HepG2 (cell line): ENCODE results near the gene TJAP1. TPM values are rescaled to one million over a fixed set of nuclear protein-coding genes. Genes with fewer than 3 reads are reported as not detected.

Source experiments
- CENPT ChIP-seq: sonication (generic); formaldehyde crosslinking; IDR thresholded peaks from 2 replicates; pipeline ENCODE4 v1.8.0; 2022; ENCODE audit warnings: low read depth, mild to moderate bottlenecking, moderate library complexity, missing genetic modification reagents
- CREM ChIP-seq, 2 experiments: sonication (generic) in 1 of 2; formaldehyde crosslinking in 1 of 2; IDR thresholded peaks; 2 replicates each; pipeline versions ENCODE4 v1.4.0 to v1.6.1; 2016 to 2020; ENCODE audit warnings: antibody characterized with exemption in 1 of 2, mild to moderate bottlenecking in 1 of 2, missing genetic modification reagents in 1 of 2
- ZNF562 ChIP-seq: sonication (generic); formaldehyde crosslinking; IDR thresholded peaks from 2 replicates; pipeline ENCODE4 v1.8.0; 2022; ENCODE audit warnings: missing genetic modification reagents, borderline replicate concordance
- ZNF616 ChIP-seq: sonication (generic); formaldehyde crosslinking; IDR thresholded peaks from 2 replicates; pipeline ENCODE4 v1.5.0; 2020; ENCODE audit warnings: low read depth, mild to moderate bottlenecking, missing genetic modification reagents
- ZNF674 ChIP-seq: sonication (generic); formaldehyde crosslinking; IDR thresholded peaks from 2 replicates; pipeline ENCODE4 v1.5.0; 2020; ENCODE audit warnings: low read depth, mild to moderate bottlenecking, missing genetic modification reagents
- polyA plus RNA-seq, 8 experiments: library from polyadenylated mRNA; depleted of rRNA in 3 of 8; stranded (reverse) in 7 of 8; unstranded in 1 of 8; fragments of >200 nt; fragmentation: Illumina TruSeq in 4 of 8; extraction: Trizol in 4 of 8; gene quantifications; 2 replicates each; pipeline versions ENCODE4 v1.2.1 to v1.2.3, GENCODE V29; 2011 to 2016; ENCODE audit warnings: low read depth in 4 of 8, missing spikeins in 1 of 8, mixed read lengths in 1 of 8; ENCODE audit not compliant: insufficient read depth in 1 of 8
- total RNA-seq, 5 experiments: library from RNA; depleted of rRNA; stranded (reverse); fragments of >200 nt; fragmentation: Illumina TruSeq; extraction: Trizol; gene quantifications; 2 replicates each; pipeline ENCODE4 v1.2.3, GENCODE V29; 2016; ENCODE audit warnings: low read depth in 1 of 5
- TF ChIP-seq, protein P1 (sequence below): sonication (generic); formaldehyde crosslinking; IDR thresholded peaks from 2 replicates; pipeline ENCODE4 v1.4.0; 2020; ENCODE audit warnings: mild to moderate bottlenecking, missing genetic modification reagents
- TF ChIP-seq, protein P2 (sequence below): sonication (generic); formaldehyde crosslinking; IDR thresholded peaks from 2 replicates; pipeline ENCODE4 v1.8.0; 2022; ENCODE audit warnings: missing genetic modification reagents, mild to moderate bottlenecking, moderate library complexity, borderline replicate concordance
- TF ChIP-seq, protein P3 (sequence below): IDR thresholded peaks from 2 replicates; pipeline ENCODE4 v1.4.0; 2020; ENCODE audit warnings: mild to moderate bottlenecking, missing genetic modification reagents
- TF ChIP-seq, protein P4 (sequence below): sonication (generic); formaldehyde crosslinking; IDR thresholded peaks from 2 replicates; pipeline ENCODE4 v1.4.0; 2020; ENCODE audit warnings: mild to moderate bottlenecking, low read depth, missing genetic modification reagents

TJAP1 gene
- total and polyA plus RNA-seq, 2 of the 13 experiments (the other 11 are each of a cell fraction or from before 2014, with no cell fraction given), result 15.7 to 41.6 TPM

DNA sequence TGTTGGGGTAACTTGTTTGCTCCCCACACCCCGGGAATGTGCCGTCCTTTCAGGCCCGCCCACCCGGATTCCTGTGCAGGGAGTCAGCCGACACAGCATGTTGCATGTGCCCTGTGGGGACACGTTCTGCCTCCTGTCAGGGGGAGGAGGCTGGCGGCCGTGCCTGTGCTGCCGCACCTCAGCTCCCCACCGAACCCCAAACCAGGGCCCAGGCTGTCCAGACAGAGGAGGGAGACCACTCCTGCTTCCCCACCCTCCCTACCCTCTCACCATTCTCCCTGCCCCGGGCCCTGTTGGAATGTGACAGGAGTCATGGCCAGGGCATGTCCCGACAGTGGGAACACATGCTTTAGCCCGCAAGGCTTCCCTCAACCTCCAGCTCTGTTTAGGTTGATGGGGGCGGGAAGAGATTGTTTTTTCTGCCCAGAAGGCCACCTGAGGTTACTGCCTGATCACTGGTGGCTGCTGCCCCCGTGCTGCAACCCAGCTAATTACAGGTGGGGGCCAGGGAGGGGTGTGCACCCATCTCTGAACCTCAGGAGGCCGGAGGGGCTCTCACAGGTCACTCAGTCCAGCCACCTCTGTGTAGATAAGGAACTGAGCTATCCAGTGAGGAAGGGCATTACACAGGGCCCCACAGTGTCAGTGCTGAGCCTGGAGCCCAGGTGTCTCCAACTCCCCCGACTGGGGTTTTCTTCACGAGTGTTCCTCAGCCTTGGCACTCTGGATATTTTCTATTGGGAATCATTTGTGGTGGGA lies 19.2 kb downstream of the TJAP1 start (continued):
- TF ChIP-seq, protein P1, sequence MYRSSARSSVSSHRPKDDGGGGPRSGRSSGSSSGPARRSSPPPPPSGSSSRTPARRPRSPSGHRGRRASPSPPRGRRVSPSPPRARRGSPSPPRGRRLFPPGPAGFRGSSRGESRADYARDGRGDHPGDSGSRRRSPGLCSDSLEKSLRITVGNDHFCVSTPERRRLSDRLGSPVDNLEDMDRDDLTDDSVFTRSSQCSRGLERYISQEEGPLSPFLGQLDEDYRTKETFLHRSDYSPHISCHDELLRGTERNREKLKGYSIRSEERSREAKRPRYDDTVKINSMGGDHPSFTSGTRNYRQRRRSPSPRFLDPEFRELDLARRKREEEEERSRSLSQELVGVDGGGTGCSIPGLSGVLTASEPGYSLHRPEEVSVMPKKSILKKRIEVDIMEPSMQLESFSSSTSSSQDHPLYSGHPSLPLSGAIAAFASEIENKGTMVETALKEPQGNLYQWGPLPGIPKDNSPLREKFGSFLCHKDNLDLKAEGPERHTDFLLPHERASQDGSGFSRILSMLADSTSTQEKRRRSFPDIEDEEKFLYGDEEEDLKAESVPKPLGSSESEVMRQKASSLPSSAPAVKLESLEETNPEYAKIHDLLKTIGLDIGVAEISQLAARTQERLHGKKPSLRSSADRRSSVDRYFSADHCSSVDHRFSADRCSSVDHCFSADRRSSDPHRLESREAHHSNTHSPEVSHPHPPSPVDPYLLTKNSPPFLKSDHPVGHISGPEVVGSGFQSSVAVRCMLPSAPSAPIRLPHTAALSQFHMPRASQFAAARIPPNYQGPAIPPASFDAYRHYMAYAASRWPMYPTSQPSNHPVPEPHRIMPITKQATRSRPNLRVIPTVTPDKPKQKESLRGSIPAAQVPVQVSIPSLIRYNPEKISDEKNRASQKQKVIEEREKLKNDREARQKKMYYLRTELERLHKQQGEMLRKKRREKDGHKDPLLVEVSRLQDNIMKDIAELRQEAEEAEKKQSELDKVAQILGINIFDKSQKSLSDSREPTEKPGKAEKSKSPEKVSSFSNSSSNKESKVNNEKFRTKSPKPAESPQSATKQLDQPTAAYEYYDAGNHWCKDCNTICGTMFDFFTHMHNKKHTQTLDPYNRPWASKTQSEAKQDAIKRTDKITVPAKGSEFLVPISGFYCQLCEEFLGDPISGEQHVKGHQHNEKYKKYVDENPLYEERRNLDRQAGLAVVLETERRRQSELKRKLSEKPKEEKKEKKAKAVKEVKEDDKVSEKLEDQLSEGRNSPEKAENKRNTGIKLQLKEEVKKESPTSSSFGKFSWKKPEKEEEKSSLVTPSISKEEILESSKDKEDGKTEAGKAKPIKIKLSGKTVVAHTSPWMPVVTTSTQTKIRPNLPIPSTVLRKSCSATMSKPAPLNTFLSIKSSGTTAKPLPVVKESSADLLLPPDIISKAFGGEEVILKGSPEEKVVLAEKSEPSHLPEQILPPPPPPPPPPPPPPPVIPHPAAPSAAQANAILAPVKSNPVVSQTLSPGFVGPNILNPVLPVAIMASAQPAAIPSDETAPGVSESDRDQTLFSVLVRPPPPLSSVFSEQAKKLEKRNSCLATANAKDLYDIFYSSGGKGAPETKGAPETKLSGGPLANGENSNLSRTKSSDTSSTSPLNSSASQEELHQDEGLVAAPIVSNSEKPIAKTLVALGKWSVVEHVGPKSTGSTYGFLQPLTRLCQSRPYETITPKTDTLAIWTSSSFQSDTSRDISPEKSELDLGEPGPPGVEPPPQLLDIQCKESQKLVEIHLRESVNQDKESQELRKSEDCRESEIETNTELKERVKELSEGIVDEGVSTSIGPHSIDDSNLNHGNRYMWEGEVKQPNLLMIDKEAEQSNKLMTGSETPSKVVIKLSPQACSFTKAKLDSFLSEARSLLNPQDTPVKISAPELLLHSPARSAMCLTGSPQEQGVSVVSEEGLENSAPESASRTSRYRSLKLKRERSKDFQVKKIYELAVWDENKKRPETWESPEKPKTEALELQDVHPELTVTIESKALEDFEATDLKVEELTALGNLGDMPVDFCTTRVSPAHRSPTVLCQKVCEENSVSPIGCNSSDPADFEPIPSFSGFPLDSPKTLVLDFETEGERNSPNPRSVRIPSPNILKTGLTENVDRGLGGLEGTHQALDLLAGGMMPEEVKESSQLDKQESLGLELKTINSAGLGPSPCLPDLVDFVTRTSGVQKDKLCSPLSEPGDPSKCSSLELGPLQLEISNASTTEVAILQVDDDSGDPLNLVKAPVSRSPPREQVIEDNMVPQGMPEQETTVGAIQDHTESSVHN (CRISPR knock-in tag), result no peak
- TF ChIP-seq, protein P2, sequence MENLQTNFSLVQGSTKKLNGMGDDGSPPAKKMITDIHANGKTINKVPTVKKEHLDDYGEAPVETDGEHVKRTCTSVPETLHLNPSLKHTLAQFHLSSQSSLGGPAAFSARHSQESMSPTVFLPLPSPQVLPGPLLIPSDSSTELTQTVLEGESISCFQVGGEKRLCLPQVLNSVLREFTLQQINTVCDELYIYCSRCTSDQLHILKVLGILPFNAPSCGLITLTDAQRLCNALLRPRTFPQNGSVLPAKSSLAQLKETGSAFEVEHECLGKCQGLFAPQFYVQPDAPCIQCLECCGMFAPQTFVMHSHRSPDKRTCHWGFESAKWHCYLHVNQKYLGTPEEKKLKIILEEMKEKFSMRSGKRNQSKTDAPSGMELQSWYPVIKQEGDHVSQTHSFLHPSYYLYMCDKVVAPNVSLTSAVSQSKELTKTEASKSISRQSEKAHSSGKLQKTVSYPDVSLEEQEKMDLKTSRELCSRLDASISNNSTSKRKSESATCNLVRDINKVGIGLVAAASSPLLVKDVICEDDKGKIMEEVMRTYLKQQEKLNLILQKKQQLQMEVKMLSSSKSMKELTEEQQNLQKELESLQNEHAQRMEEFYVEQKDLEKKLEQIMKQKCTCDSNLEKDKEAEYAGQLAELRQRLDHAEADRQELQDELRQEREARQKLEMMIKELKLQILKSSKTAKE (CRISPR knock-in tag), result 0 out of 2 replicates have a peak, but pooled peaks have one; percentile 15
- TF ChIP-seq, protein P3, sequence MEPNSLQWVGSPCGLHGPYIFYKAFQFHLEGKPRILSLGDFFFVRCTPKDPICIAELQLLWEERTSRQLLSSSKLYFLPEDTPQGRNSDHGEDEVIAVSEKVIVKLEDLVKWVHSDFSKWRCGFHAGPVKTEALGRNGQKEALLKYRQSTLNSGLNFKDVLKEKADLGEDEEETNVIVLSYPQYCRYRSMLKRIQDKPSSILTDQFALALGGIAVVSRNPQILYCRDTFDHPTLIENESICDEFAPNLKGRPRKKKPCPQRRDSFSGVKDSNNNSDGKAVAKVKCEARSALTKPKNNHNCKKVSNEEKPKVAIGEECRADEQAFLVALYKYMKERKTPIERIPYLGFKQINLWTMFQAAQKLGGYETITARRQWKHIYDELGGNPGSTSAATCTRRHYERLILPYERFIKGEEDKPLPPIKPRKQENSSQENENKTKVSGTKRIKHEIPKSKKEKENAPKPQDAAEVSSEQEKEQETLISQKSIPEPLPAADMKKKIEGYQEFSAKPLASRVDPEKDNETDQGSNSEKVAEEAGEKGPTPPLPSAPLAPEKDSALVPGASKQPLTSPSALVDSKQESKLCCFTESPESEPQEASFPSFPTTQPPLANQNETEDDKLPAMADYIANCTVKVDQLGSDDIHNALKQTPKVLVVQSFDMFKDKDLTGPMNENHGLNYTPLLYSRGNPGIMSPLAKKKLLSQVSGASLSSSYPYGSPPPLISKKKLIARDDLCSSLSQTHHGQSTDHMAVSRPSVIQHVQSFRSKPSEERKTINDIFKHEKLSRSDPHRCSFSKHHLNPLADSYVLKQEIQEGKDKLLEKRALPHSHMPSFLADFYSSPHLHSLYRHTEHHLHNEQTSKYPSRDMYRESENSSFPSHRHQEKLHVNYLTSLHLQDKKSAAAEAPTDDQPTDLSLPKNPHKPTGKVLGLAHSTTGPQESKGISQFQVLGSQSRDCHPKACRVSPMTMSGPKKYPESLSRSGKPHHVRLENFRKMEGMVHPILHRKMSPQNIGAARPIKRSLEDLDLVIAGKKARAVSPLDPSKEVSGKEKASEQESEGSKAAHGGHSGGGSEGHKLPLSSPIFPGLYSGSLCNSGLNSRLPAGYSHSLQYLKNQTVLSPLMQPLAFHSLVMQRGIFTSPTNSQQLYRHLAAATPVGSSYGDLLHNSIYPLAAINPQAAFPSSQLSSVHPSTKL (CRISPR knock-in tag), result no peak; the same call in 1 of the 2 replicates
- TF ChIP-seq, protein P4, sequence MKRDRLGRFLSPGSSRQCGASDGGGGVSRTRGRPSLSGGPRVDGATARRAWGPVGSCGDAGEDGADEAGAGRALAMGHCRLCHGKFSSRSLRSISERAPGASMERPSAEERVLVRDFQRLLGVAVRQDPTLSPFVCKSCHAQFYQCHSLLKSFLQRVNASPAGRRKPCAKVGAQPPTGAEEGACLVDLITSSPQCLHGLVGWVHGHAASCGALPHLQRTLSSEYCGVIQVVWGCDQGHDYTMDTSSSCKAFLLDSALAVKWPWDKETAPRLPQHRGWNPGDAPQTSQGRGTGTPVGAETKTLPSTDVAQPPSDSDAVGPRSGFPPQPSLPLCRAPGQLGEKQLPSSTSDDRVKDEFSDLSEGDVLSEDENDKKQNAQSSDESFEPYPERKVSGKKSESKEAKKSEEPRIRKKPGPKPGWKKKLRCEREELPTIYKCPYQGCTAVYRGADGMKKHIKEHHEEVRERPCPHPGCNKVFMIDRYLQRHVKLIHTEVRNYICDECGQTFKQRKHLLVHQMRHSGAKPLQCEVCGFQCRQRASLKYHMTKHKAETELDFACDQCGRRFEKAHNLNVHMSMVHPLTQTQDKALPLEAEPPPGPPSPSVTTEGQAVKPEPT (CRISPR knock-in tag), result no peak
- TF ChIP-seq CENPT (CRISPR knock-in tag) (no peak), ZNF562 (CRISPR knock-in tag) (no peak), CREM (IDR thresholded peaks at IDR 0.05) (no peak; the same call in 1 of the 2 replicates), CREM (CRISPR knock-in tag; IDR thresholded peaks at IDR 0.05) (no peak), ZNF674 (CRISPR knock-in tag) (no peak), ZNF616 (CRISPR knock-in tag) (no peak)
